Gastrocnemius medialis (tissue), 4 donors: ENCODE data around the gene PDXDC1. TPM values are rescaled to one million over a fixed set of nuclear protein-coding genes. Genes with fewer than 3 reads are reported as not detected.
"Not testable (repeated sequence)": the region's sequence is repeated elsewhere in the genome, so short reads cannot be mapped to it uniquely, and the experiment has no call there.

Experiments
- ATAC-seq, 2 donors: fragments of 150-250 bp; one replicate each; pipeline ENCODE4 v1.9.1; 2016
- DNase-seq, 2 donors: peaks; one replicate each; pipeline ENCODE4 v3.0.0-alpha.2; 2019
- H3K27ac ChIP-seq, 4 donors: fragments of 200-600 bp; sonication (generic); 1 replicate in 1 of 4; 2 replicates in 3 of 4; pipeline ENCODE4 v1.5.1; 2016 to 2018; ENCODE audit warnings: mild to moderate bottlenecking in 2 of 4, moderate library complexity in 1 of 4
- H3K27me3 ChIP-seq, 3 donors: fragments of 200-600 bp; sonication (generic) in 2 of 3; 1 replicate in 1 of 3; 2 replicates in 2 of 3; pipeline versions ENCODE4 v1.5.1 to v1.6.0; 2016 to 2019; ENCODE audit warnings: mild to moderate bottlenecking in 1 of 3, moderate library complexity in 1 of 3
- H3K36me3 ChIP-seq, 2 donors: fragments of 200-600 bp; sonication (generic) in 1 of 2; one replicate each; pipeline ENCODE4 v1.5.1; 2017 to 2018
- H3K4me1 ChIP-seq, 2 donors: fragments of 200-600 bp; sonication (generic) in 1 of 2; one replicate each; pipeline ENCODE4 v1.5.1; 2016 to 2017; ENCODE audit warnings: mild to moderate bottlenecking in 2 of 2
- H3K4me3 ChIP-seq, 4 donors: fragments of 200-600 bp; sonication (generic) in 3 of 4; 1 replicate in 1 of 4; 2 replicates in 3 of 4; pipeline ENCODE4 v1.5.1; 2016 to 2019; ENCODE audit warnings: mild to moderate bottlenecking in 2 of 4
- H3K9me3 ChIP-seq, 3 donors: fragments of 200-600 bp; sonication (generic) in 2 of 3; 1 replicate in 1 of 3; 2 replicates in 2 of 3; pipeline ENCODE4 v1.5.1; 2016 to 2019
- CTCF ChIP-seq, 5 experiments: fragments of 450-650 bp in 3 of 5; fragments of 200-600 bp in 2 of 5; sonication (generic) in 2 of 5; IDR thresholded peaks in 4 of 5; conservative IDR thresholded peaks in 1 of 5; 1 replicate in 4 of 5; 2 replicates in 1 of 5; pipeline ENCODE4 v1.5.1; 2016 to 2019; ENCODE audit warnings: antibody characterized with exemption in 5 of 5, mild to moderate bottlenecking in 3 of 5, moderate library complexity in 3 of 5
- POLR2A ChIP-seq, 2 donors: fragments of 450-650 bp; IDR thresholded peaks; one replicate each; pipeline ENCODE4 v1.6.1; 2017; ENCODE audit warnings: antibody characterized with exemption in 2 of 2, mild to moderate bottlenecking in 2 of 2, moderate library complexity in 2 of 2
- in situ Hi-C, 4 donors: fragments of 200-750 bp; cut with MboI; loops; one replicate each; pipeline versions ENCODE4 v1.15.0 to v1.8.0; 2017; ENCODE audit warnings: low sequenced_read_pairs in 4 of 4
- intact Hi-C: fragments of 100-400 bp; cut with DNase I; formaldehyde crosslinking; loops from one replicate; pipeline ENCODE4 v1.15.1; 2023; ENCODE audit warnings: low total_unique reads
- total RNA-seq, 4 donors: library from RNA; depleted of rRNA; stranded (reverse); fragments of >200 nt; gene quantifications; one replicate each; pipeline versions ENCODE4 v1.1.0 to v1.2.3, GENCODE V29; 2016

The PDXDC1 gene
- total RNA-seq, 4 donors from 2014 or later = 34.3 to 69.0 (median 45.2) TPM

- in situ Hi-C loops, H3K36me3 ChIP-seq, intact Hi-C loops, H3K9me3 ChIP-seq, H3K27me3 ChIP-seq, H3K4me3 ChIP-seq: not testable (repeated sequence)
- ATAC-seq = peak; percentile 79 to 86
- H3K4me1 ChIP-seq = peaks cover 33 to 46% of the 10 kb centered on the region in 2 donors
- TF ChIP-seq POLR2A (IDR thresholded peaks at IDR 0.05) = peak in 1 of 2 donors; percentile 41
- peak; percentile 76 to 78 for DNase-seq
- peak overlapping the region; percentile 77 to 84 (median 81) for H3K27ac ChIP-seq
Observed at GRCh38 chr16:15016951-15017580, 42.2 kb downstream of the PDXDC1 start.

- intact Hi-C loops, DNase-seq, H3K4me3 ChIP-seq, H3K9me3 ChIP-seq, H3K27me3 ChIP-seq, in situ Hi-C loops: not testable (repeated sequence)
- H3K4me1 ChIP-seq = peaks cover 11 to 47% of the 10 kb centered on the region in 2 donors
- peaks cover 0 to 16% of the 10 kb centered on the region in 2 donors for H3K36me3 ChIP-seq
- peak; percentile 59 to 62 for ATAC-seq
- peak overlapping the region; percentile 31 to 72 (median 51) for H3K27ac ChIP-seq
Observed at GRCh38 chr16:15021429-15021828, 46.6 kb downstream of the PDXDC1 start.

GRCh38 chr16:15022194-15022593, 47.4 kb downstream of the PDXDC1 start:
- ATAC-seq (peak; percentile 29 to 35), DNase-seq (peak in 1 of 2 donors; percentile 47)
- intact Hi-C loops, H3K4me3 ChIP-seq, H3K27me3 ChIP-seq, in situ Hi-C loops, H3K9me3 ChIP-seq: not testable (repeated sequence)
- peak in 3 of 5 experiments; percentile 24 to 34 (median 28) for TF ChIP-seq CTCF (IDR thresholded peaks at IDR 0.05 in 4 of 5, conservative IDR thresholded peaks at IDR 0.05 in 1 of 5)
- Histone ChIP-seq H3K36me3 (peaks cover 0 to 16% of the 10 kb centered on the region in 2 donors), H3K27ac (peak overlapping the region in 3 of 4 donors; percentile 31 to 72 (median 56)), H3K4me1 (peaks cover 3 to 40% of the 10 kb centered on the region in 2 donors)

- peak; percentile 18 to 19 for ATAC-seq
- H3K4me1 ChIP-seq = peaks cover 6 to 38% of the 10 kb centered on the region in 2 donors
- H3K4me3 ChIP-seq, H3K27me3 ChIP-seq, intact Hi-C loops, in situ Hi-C loops, H3K9me3 ChIP-seq: not testable (repeated sequence)
- H3K36me3 ChIP-seq = peaks cover 0 to 16% of the 10 kb centered on the region in 2 donors
- H3K27ac ChIP-seq = peak overlapping the region in 3 of 4 donors; percentile 48 to 81 (median 77)
- DNase-seq = peak in 1 of 2 donors; percentile 39
Observed at GRCh38 chr16:15023381-15024077, 48.7 kb downstream of the PDXDC1 start.

GRCh38 chr16:15024858-15025199, 50.0 kb downstream of the PDXDC1 start:
- DNase-seq, H3K9me3 ChIP-seq, H3K4me3 ChIP-seq, H3K27me3 ChIP-seq, intact Hi-C loops, ATAC-seq, in situ Hi-C loops: not testable (repeated sequence)
- Histone ChIP-seq H3K36me3 (peaks cover 0 to 10% of the 10 kb centered on the region in 2 donors), H3K27ac (peak overlapping the region in 3 of 4 donors; percentile 48 to 81 (median 77)), H3K4me1 (peaks cover 12 to 51% of the 10 kb centered on the region in 2 donors)

- H3K27me3 ChIP-seq, intact Hi-C loops, ATAC-seq, H3K9me3 ChIP-seq, in situ Hi-C loops, H3K4me3 ChIP-seq, DNase-seq: not testable (repeated sequence)
- H3K27ac ChIP-seq = peak overlapping the region in 3 of 4 donors; percentile 48 to 81 (median 77)
- H3K36me3 ChIP-seq = peaks cover 0 to 10% of the 10 kb centered on the region in 2 donors
- H3K4me1 ChIP-seq = peaks cover 12 to 52% of the 10 kb centered on the region in 2 donors
Observed at GRCh38 chr16:15025234-15025951, 50.6 kb downstream of the PDXDC1 start.

- in situ Hi-C loops, DNase-seq, intact Hi-C loops, H3K4me3 ChIP-seq, ATAC-seq, H3K27me3 ChIP-seq, H3K9me3 ChIP-seq: not testable (repeated sequence)
- Histone ChIP-seq H3K27ac (peak overlapping the region in 3 of 4 donors; percentile 73 to 81 (median 75)), H3K4me1 (peaks cover 12 to 42% of the 10 kb centered on the region in 2 donors), H3K36me3 (peaks cover 3 to 20% of the 10 kb centered on the region in 2 donors)
Observed at GRCh38 chr16:15027051-15027450, 52.2 kb downstream of the PDXDC1 start.

- H3K4me3 ChIP-seq, H3K9me3 ChIP-seq, H3K27me3 ChIP-seq, in situ Hi-C loops, intact Hi-C loops: not testable (repeated sequence)
- peak in 1 of 2 donors; percentile 50 for DNase-seq
- ATAC-seq = peak; percentile 51 to 63
- Histone ChIP-seq H3K27ac (peak overlapping the region in 3 of 4 donors; percentile 73 to 81 (median 75)), H3K4me1 (peaks cover 12 to 37% of the 10 kb centered on the region in 2 donors), H3K36me3 (peaks cover 3 to 26% of the 10 kb centered on the region in 2 donors)
Observed at GRCh38 chr16:15027503-15028344, 52.9 kb downstream of the PDXDC1 start.

GRCh38 chr16:15028345-15028715, 53.5 kb downstream of the PDXDC1 start:
- ATAC-seq = peak; percentile 31 to 59
- intact Hi-C loops, H3K9me3 ChIP-seq, H3K4me3 ChIP-seq, in situ Hi-C loops, H3K27me3 ChIP-seq: not testable (repeated sequence)
- Histone ChIP-seq H3K4me1 (peaks cover 12 to 33% of the 10 kb centered on the region in 2 donors), H3K36me3 (peaks cover 3 to 26% of the 10 kb centered on the region in 2 donors), H3K27ac (peak overlapping the region in 3 of 4 donors; percentile 73 to 81 (median 75))
- peak; percentile 61 to 79 for DNase-seq
